HCT116 (cell line): ENCODE measurements around the gene TVP23A. TPM values are rescaled to one million over a fixed set of nuclear protein-coding genes. Genes with fewer than 3 reads are reported as not detected.

Source experiments
- ATAC-seq: fragments of 200-7000 bp; cut with Tn5 transposase; 2 replicates; pipeline ENCODE4 v1.9.1; 2020; ENCODE audit warnings: mild to moderate bottlenecking, moderate library complexity
- BruUV-seq: library from RNA; stranded (reverse); fragments of 400-500 nt; replicated peaks from 2 replicates; lab custom pipeline; 2021; lab: Mats Ljungman, UMichigan
- CTCF ChIA-PET: fragments of 300-600 bp; sonication (Branson Sonifier 250); formaldehyde crosslinking; loops from one replicate; lab custom pipeline; 2021; ENCODE audit warnings: antibody characterized with exemption; lab: Charles Lee
- POLR2A ChIA-PET: fragments of 300-600, 350-600 bp; sonication (Branson Sonifier 250); formaldehyde crosslinking; loops from one replicate; lab custom pipeline; 2021; ENCODE audit warnings: antibody characterized with exemption; lab: Charles Lee
- RAD21 ChIA-PET, 2 experiments: fragments of 300-600 bp; sonication (Branson Sonifier 250); formaldehyde crosslinking; loops; one replicate each; lab custom pipeline; 2023; ENCODE audit warnings: low total read pairs in 2 of 2; ENCODE audit not compliant: uncharacterized antibody in 2 of 2, unreplicated experiment in 2 of 2, low non-redundant PET in 1 of 2; lab: Charles Lee
- DNase-seq: peaks from one replicate; pipeline ENCODE4 v3.0.0-alpha.2; 2010; ENCODE audit warnings: low read depth, low spot score
- H2AFZ ChIP-seq: fragments of 200-600 bp; shearing (Covaris generic), sonication (generic); 2 replicates; pipeline ENCODE4 v1.6.1; 2017; ENCODE audit warnings: low read depth, mixed run types, mixed read lengths, antibody characterized with exemption, low read length; ENCODE audit not compliant: poor library complexity, severe bottlenecking
- H3K27ac ChIP-seq: 2 replicates; pipeline ENCODE4 v1.5.1; 2012; ENCODE audit warnings: low read depth, low read length
- H3K27me3 ChIP-seq: fragments of 200-600 bp; sonication (generic); 2 replicates; pipeline ENCODE4 v1.6.1; 2016; ENCODE audit warnings: mixed run types, low read length, mixed read lengths; ENCODE audit not compliant: insufficient read depth
- H3K36me3 ChIP-seq, 2 experiments: fragments of 200-500 bp in 1 of 2; fragments of 200-600 bp in 1 of 2; sonication (Bioruptor generic) in 1 of 2; sonication (generic) in 1 of 2; 2 replicates each; pipeline versions ENCODE4 v1.5.1 to v1.6.1; 2014 to 2016; ENCODE audit warnings: low read length in 2 of 2, inconsistent platforms in 1 of 2, mixed read lengths in 1 of 2, mixed run types in 1 of 2; ENCODE audit not compliant: insufficient read depth in 2 of 2, control insufficient read depth in 1 of 2
- H3K4me1 ChIP-seq, 2 experiments: fragments of 200-600 bp in 1 of 2; sonication (generic) in 1 of 2; 2 replicates each; pipeline versions ENCODE4 v1.5.1 to v1.6.1; 2012 to 2017; ENCODE audit warnings: low read length in 2 of 2, inconsistent platforms in 1 of 2, mild to moderate bottlenecking in 1 of 2, mixed read lengths in 1 of 2, mixed run types in 1 of 2, moderate library complexity in 1 of 2; ENCODE audit not compliant: insufficient read depth in 2 of 2, control insufficient read depth in 1 of 2
- H3K4me2 ChIP-seq: fragments of 200-600 bp; sonication (generic); 2 replicates; pipeline ENCODE4 v1.6.1; 2017; ENCODE audit warnings: mixed run types, low read length, mixed read lengths
- H3K4me3 ChIP-seq, 2 experiments: fragments of 200-600 bp in 1 of 2; sonication (generic) in 1 of 2; replicated peaks in 1 of 2; 2 replicates each; pipeline ENCODE4 v1.5.1; 2011 to 2016; ENCODE audit warnings: low read length in 2 of 2, control low read depth in 1 of 2, low read depth in 1 of 2, mild to moderate bottlenecking in 1 of 2, mixed read lengths in 1 of 2, mixed run types in 1 of 2
- H3K79me2 ChIP-seq: fragments of 200-600 bp; sonication (generic); 2 replicates; pipeline ENCODE4 v1.6.1; 2017; ENCODE audit warnings: mild to moderate bottlenecking, mixed run types, low read length, moderate library complexity, mixed read lengths; ENCODE audit not compliant: insufficient read depth
- H3K9ac ChIP-seq: fragments of 200-600 bp; sonication (generic); 2 replicates; pipeline ENCODE4 v1.6.1; 2016; ENCODE audit warnings: low read length, mixed read lengths
- H3K9me2 ChIP-seq: fragments of 200-600 bp; sonication (generic), shearing (Covaris generic); 2 replicates; pipeline ENCODE4 v1.6.1; 2017; ENCODE audit warnings: mixed run types, mild to moderate bottlenecking, moderate library complexity; ENCODE audit not compliant: insufficient read depth
- H3K9me3 ChIP-seq, 2 experiments: fragments of 200-500 bp in 1 of 2; fragments of 200-600 bp in 1 of 2; sonication (Bioruptor generic) in 1 of 2; sonication (generic) in 1 of 2; 2 replicates each; pipeline ENCODE4 v1.6.1; 2014 to 2017; ENCODE audit warnings: low read length in 2 of 2, mixed read lengths in 2 of 2, inconsistent platforms in 1 of 2, low read depth in 1 of 2, mild to moderate bottlenecking in 1 of 2, mixed run types in 1 of 2, moderate library complexity in 1 of 2; ENCODE audit not compliant: control insufficient read depth in 1 of 2, insufficient read depth in 1 of 2
- H4K20me1 ChIP-seq: fragments of 200-600 bp; sonication (generic), shearing (Covaris generic); 2 replicates; pipeline ENCODE4 v1.6.1; 2017; ENCODE audit warnings: mixed run types, mild to moderate bottlenecking, moderate library complexity; ENCODE audit not compliant: insufficient read depth
- CEBPB ChIP-seq: IDR thresholded peaks from 2 replicates; pipeline ENCODE4 v1.6.1; 2012; ENCODE audit warnings: low read depth
- EGR1 ChIP-seq: IDR thresholded peaks from 2 replicates; pipeline ENCODE4 v1.6.1; 2012; ENCODE audit warnings: low read depth
- ELF1 ChIP-seq: IDR thresholded peaks from 2 replicates; pipeline ENCODE4 v1.6.1; 2012; ENCODE audit warnings: low read depth, borderline replicate concordance
- EZH2 ChIP-seq: fragments of 200-600 bp; sonication (generic); IDR thresholded peaks from 2 replicates; pipeline ENCODE4 v1.6.1; 2017; ENCODE audit warnings: antibody characterized with exemption, mixed run types
- FOSL1 ChIP-seq: IDR thresholded peaks from 2 replicates; pipeline ENCODE4 v1.6.1; 2012; ENCODE audit warnings: low read depth
- JUND ChIP-seq: IDR thresholded peaks from 2 replicates; pipeline ENCODE4 v1.6.1; 2012
- POLR2A ChIP-seq: IDR thresholded peaks from 2 replicates; pipeline ENCODE4 v1.7.0; 2011; ENCODE audit warnings: borderline replicate concordance; ENCODE audit not compliant: insufficient read depth, insufficient read length; ENCODE audit errors: extremely low read depth
- POLR2AphosphoS5 ChIP-seq: IDR thresholded peaks from 2 replicates; pipeline ENCODE4 v1.6.1; 2011; ENCODE audit warnings: mild to moderate bottlenecking, low read depth, low read length, moderate library complexity
- RAD21 ChIP-seq: IDR thresholded peaks from 2 replicates; pipeline ENCODE4 v1.6.1; 2012; ENCODE audit warnings: low read depth, mild to moderate bottlenecking
- SIN3A ChIP-seq: IDR thresholded peaks from 2 replicates; pipeline ENCODE4 v1.6.1; 2012; ENCODE audit warnings: low read depth
- SP1 ChIP-seq: IDR thresholded peaks from 2 replicates; pipeline ENCODE4 v1.6.1; 2012; ENCODE audit warnings: low read depth
- SRF ChIP-seq: IDR thresholded peaks from 2 replicates; pipeline ENCODE4 v1.6.1; 2012; ENCODE audit warnings: low read depth
- TCF7L2 ChIP-seq: IDR thresholded peaks from 2 replicates; pipeline ENCODE4 v1.7.0; 2011; ENCODE audit warnings: borderline replicate concordance, inconsistent platforms; ENCODE audit not compliant: insufficient read depth, insufficient read length; ENCODE audit errors: extremely low read depth
- YY1 ChIP-seq: IDR thresholded peaks from 2 replicates; pipeline ENCODE4 v1.6.1; 2011; ENCODE audit warnings: low read length, low read depth, moderate library complexity, mild to moderate bottlenecking; ENCODE audit not compliant: insufficient replicate concordance; ENCODE audit errors: extremely low read depth
- ZNF274 ChIP-seq: fragments of 200-500 bp; sonication (Bioruptor generic); IDR thresholded peaks from 2 replicates; pipeline ENCODE4 v1.6.1; 2014; ENCODE audit warnings: mild to moderate bottlenecking, low read depth, low read length, inconsistent platforms
- intact Hi-C: fragments of 100-400 bp; cut with micrococcal nuclease; formaldehyde crosslinking; loops from 2 replicates; pipeline ENCODE4 v1.10.0; 2022
- total RNA-seq: library from RNA; stranded (reverse); gene quantifications from one replicate; pipeline ENCODE4 v1.2.1, GENCODE V29; 2021; ENCODE audit not compliant: unreplicated experiment
- TF ChIP-seq, protein P1 (sequence below): IDR thresholded peaks from 2 replicates; pipeline ENCODE4 v1.6.1; 2011; ENCODE audit warnings: mild to moderate bottlenecking, low read length, moderate library complexity; ENCODE audit not compliant: insufficient replicate concordance; ENCODE audit errors: extremely low read depth
- TF ChIP-seq, protein P2 (sequence below), 3 experiments: fragments of 200-600 bp in 1 of 3; sonication (generic) in 1 of 3; IDR thresholded peaks in 2 of 3; conservative IDR thresholded peaks in 1 of 3; 2 replicates each; pipeline ENCODE4 v1.5.1; 2012 to 2017; ENCODE audit warnings: low read depth in 2 of 3, low read length in 2 of 3, antibody characterized with exemption in 1 of 3, borderline replicate concordance in 1 of 3, control low read depth in 1 of 3, mild to moderate bottlenecking in 1 of 3, mixed read lengths in 1 of 3, mixed run types in 1 of 3, moderate library complexity in 1 of 3; ENCODE audit not compliant: insufficient read depth in 1 of 3

The TVP23A gene
- total RNA-seq, 1 experiment from 2014 or later: not detected

DNA sequence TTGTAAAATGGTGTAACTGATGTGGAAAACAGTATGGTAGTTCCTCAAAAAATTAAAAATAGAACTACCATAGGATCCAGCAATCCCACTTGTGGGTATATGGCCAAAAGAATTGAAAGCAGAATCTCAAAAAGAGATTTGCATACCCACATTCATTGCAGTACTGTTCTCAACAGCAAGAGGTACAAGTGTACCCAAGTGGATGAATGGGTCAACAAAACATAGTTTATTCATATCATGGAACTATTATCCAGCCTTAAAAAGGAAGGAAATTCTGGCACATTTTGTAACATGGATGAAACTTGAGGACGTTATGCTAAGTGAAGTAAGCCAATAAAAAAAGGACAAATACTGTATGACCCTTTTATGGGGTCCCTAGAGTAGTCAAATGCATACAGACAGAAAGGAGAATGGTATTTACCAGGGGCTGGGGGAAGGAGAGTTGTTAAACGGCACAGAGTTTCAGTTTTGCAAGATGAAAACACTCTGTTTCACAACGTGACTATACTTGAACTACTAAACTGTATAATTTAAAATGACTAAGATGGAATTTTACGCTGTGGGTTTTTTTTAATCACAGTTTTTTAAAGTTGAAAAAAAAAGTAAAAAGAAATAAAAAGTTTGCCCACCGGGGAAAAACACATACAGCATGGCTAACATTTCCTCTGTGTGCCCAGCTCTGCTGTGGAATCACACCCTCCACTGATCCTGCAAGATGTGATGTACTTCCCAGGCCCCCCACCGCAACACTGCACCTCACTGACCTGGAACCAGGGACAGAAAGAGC, 6.1 kb downstream of the TVP23A start:
- TF ChIP-seq SIN3A (no peak), SP1 (no peak), POLR2AphosphoS5 (no peak), SRF (no peak), CEBPB (no peak), POLR2A (no peak), TCF7L2 (no peak)
- POLR2A ChIA-PET: no interaction called here
- no peak overlapping the region for H2AFZ ChIP-seq

DNA sequence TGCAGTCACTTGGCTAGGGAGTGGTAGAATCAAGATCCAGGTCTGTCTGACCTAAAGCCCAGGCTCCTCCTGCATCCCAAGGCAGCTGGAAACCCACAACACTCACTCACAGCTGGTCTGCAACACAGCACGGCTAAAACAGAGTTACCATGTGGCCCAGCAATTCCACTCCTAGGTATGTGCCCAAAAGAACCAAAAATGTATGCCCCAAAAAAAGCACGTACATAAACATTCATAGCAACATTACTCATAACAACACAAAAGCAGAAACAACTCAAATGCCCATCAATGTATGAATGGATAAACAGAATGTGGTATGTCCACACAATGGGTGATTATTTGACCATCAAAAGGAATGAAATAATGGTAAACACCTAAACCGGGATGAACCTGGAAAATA, 8.9 kb downstream of the TVP23A start:
- no peaks in the 10 kb centered on the region for H3K9me2 ChIP-seq
- no TSS peak for BruUV-seq
- H3K4me3 ChIP-seq: no peak overlapping the region
- H3K27ac ChIP-seq: no peak overlapping the region
- H3K4me1 ChIP-seq: no peaks in the 10 kb centered on the region
- no peaks in the 10 kb centered on the region for H3K36me3 ChIP-seq
- H3K79me2 ChIP-seq: no peaks in the 10 kb centered on the region
- H3K9ac ChIP-seq: no peak overlapping the region
- DNase-seq (no peak), ATAC-seq (no peak)
- no peaks in the 10 kb centered on the region for H4K20me1 ChIP-seq
- CTCF ChIA-PET: no interaction called here
- H2AFZ ChIP-seq: no peak overlapping the region
- POLR2A ChIA-PET: no interaction called here
- no peaks in the 10 kb centered on the region for H3K9me3 ChIP-seq
- RAD21 ChIA-PET: no interaction called here
- no peak overlapping the region for H3K4me2 ChIP-seq
- H3K27me3 ChIP-seq: 0 out of 2 replicates have a peak, but pooled peaks cover 2% of the 10 kb centered on the region
- intact Hi-C loops: loop anchor here (10.0 kb wide), 2 partner anchors 65 to 105 kb away; partner anchors contain the start of gene CIITA
- no peak for TF ChIP-seq POLR2AphosphoS5
- no peak for TF ChIP-seq TCF7L2
- no peak for TF ChIP-seq YY1
- TF ChIP-seq, protein P1, sequence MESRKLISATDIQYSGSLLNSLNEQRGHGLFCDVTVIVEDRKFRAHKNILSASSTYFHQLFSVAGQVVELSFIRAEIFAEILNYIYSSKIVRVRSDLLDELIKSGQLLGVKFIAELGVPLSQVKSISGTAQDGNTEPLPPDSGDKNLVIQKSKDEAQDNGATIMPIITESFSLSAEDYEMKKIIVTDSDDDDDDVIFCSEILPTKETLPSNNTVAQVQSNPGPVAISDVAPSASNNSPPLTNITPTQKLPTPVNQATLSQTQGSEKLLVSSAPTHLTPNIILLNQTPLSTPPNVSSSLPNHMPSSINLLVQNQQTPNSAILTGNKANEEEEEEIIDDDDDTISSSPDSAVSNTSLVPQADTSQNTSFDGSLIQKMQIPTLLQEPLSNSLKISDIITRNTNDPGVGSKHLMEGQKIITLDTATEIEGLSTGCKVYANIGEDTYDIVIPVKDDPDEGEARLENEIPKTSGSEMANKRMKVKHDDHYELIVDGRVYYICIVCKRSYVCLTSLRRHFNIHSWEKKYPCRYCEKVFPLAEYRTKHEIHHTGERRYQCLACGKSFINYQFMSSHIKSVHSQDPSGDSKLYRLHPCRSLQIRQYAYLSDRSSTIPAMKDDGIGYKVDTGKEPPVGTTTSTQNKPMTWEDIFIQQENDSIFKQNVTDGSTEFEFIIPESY: no peak
- TF ChIP-seq, protein P2, sequence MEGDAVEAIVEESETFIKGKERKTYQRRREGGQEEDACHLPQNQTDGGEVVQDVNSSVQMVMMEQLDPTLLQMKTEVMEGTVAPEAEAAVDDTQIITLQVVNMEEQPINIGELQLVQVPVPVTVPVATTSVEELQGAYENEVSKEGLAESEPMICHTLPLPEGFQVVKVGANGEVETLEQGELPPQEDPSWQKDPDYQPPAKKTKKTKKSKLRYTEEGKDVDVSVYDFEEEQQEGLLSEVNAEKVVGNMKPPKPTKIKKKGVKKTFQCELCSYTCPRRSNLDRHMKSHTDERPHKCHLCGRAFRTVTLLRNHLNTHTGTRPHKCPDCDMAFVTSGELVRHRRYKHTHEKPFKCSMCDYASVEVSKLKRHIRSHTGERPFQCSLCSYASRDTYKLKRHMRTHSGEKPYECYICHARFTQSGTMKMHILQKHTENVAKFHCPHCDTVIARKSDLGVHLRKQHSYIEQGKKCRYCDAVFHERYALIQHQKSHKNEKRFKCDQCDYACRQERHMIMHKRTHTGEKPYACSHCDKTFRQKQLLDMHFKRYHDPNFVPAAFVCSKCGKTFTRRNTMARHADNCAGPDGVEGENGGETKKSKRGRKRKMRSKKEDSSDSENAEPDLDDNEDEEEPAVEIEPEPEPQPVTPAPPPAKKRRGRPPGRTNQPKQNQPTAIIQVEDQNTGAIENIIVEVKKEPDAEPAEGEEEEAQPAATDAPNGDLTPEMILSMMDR (IDR thresholded peaks at IDR 0.05 in 2 of 3, conservative IDR thresholded peaks at IDR 0.05 in 1 of 3; ENCODE audit: borderline replicate concordance in 1 of 3, insufficient read depth in 1 of 3, low read depth in 2 of 3, low read length in 2 of 3): no peak
- TF ChIP-seq RAD21: no peak
- no peak for TF ChIP-seq JUND
- TF ChIP-seq FOSL1: no peak
- no peak for TF ChIP-seq ELF1
- no peak for TF ChIP-seq EZH2
- no peak for TF ChIP-seq EGR1
- TF ChIP-seq ZNF274: no peak

More for the DNA sequence above, 6.1 kb downstream of the TVP23A start:
- BruUV-seq: no TSS peak
- ATAC-seq: no peak
- Histone ChIP-seq H3K27ac (no peak overlapping the region), H3K9me3 (no peaks in the 10 kb centered on the region), H3K4me2 (no peak overlapping the region), H3K9me2 (no peaks in the 10 kb centered on the region), H3K36me3 (no peaks in the 10 kb centered on the region), H3K79me2 (no peaks in the 10 kb centered on the region), H3K9ac (no peak overlapping the region), H3K27me3 (no peaks in the 10 kb centered on the region), H4K20me1 (no peaks in the 10 kb centered on the region), H3K4me3 (no peak overlapping the region), H3K4me1 (no peaks in the 10 kb centered on the region)
- ChIA-PET CTCF (no interaction called here), RAD21 (no interaction called here)
- no peak for DNase-seq
- intact Hi-C loops: loop anchor here (10.0 kb wide), 1 partner anchor 62 kb away; the partner anchor contains the start of gene CIITA
